ENCODE measurements around the gene OR6T1.

The OR6T1 gene, protein sequence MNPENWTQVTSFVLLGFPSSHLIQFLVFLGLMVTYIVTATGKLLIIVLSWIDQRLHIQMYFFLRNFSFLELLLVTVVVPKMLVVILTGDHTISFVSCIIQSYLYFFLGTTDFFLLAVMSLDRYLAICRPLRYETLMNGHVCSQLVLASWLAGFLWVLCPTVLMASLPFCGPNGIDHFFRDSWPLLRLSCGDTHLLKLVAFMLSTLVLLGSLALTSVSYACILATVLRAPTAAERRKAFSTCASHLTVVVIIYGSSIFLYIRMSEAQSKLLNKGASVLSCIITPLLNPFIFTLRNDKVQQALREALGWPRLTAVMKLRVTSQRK

GRCh38 chr11:123943738-123944137 lies at the start of gene OR6T1:
TSS of gene OR6T1 (minus strand) at chr11:123943838. CDS start at chr11:123943838, 0 bp downstream.
- TF ChIP-seq ZNF274 (IDR thresholded peaks at IDR 0.05; ENCODE audit: low read depth, low read length): no peak
- H3K4me3 ChIP-seq (ENCODE audit: low read length): no peak within 1 kb of the TSS

DNA sequence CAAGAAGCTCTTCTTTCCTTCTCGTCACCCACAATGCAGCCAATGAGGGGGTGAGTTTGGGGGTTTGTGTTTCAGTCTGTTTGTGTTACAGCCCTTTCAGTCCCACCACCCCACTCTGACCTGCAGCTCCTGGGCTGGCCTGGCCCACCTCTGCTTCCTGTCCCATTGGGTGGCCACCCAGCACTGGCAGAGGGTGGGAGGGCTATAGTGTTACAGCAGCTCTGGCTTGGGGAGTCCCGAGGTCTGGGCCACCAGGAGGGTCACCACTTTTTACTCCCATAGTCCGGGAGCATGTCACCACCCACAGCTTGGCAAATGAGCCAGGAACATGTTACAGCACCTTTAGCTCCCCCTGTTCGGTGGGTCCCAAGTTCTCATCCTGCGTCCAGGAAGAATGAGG lies 35.7 kb upstream of the OR6T1 start:
- TF ChIP-seq ZNF274 (IDR thresholded peaks at IDR 0.05; ENCODE audit: low read depth, low read length): no peak
- no peak overlapping the region for H3K4me3 ChIP-seq (ENCODE audit: low read length)

DNA sequence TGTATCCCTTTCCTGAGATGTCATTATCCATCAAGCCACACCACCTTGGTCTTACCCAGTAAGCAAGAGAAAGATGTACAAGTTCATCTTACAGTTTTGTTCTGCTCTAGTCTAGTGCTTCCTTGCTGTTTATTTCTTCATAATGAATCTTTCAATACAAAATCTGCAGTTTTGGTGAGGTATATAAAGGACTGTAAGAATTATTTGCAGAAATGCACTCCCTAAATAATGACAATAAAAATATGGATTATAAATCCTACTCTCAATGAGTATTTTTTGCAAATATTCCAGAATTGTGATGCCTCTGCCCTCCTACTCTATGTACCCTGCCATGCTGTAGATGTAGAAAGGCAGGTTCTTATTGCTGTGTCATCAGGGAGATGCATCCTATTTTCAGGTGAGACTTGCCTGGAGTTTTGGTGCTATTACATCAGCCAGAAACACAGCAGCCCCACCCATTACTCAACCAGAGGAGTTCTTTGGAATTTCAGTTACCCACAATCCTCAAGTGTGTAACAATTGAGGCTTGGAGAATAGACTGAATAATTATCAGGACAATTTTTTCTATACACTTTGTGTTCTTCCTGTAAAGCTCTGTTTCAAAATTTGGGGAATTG lies 34.2 kb upstream of the OR6T1 start, which contains the start of gene OR10S1:
Gene OR10S1, minus strand, starts transcription at position 51 of the 617 bp plus-strand sequence. CDS start 117 bp downstream, outside the sequence.
- H3K4me3 ChIP-seq (ENCODE audit: low read length): no peak within 1 kb of the TSS
- no peak for TF ChIP-seq ZNF274 (IDR thresholded peaks at IDR 0.05; ENCODE audit: low read depth, low read length)

- H3K4me3 ChIP-seq (ENCODE audit: low read length): no peak overlapping the region
- no peak for TF ChIP-seq ZNF274 (IDR thresholded peaks at IDR 0.05; ENCODE audit: low read depth, low read length)
Observed at GRCh38 chr11:123976770-123977560, 33.3 kb upstream of the OR6T1 start.

GRCh38 chr11:123973816-123974215 lies 30.2 kb upstream of the OR6T1 start:
- H3K4me3 ChIP-seq (ENCODE audit: low read length): no peak overlapping the region
- no peak for TF ChIP-seq ZNF274 (IDR thresholded peaks at IDR 0.05; ENCODE audit: low read depth, low read length)

DNA sequence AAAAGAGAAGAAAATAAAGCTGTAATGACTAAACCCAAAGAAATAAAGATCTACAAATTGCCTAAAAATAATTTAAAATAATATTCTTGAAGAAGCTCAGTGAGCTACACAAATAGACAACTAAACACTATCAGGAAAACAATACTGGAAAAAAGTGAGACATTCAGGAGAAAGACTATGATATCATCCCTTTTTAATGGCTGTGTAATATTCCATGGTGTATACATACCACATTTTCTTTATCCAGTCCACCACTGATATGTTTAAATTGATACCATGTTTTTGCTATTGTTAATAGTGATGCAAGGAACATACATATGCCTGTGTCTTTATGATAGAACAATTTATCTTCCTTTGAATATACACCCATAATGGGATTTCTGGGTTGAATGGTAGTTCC lies 13.1 kb upstream of the OR6T1 start:
- H3K4me3 ChIP-seq (ENCODE audit: low read length): no peak overlapping the region
- no peak for TF ChIP-seq ZNF274 (IDR thresholded peaks at IDR 0.05; ENCODE audit: low read depth, low read length)

- no peak overlapping the region for H3K4me3 ChIP-seq (ENCODE audit: low read length)
- no peak for TF ChIP-seq ZNF274 (IDR thresholded peaks at IDR 0.05; ENCODE audit: low read depth, low read length)
Observed at GRCh38 chr11:123945132-123945531, 1.5 kb upstream of the OR6T1 start.

DNA sequence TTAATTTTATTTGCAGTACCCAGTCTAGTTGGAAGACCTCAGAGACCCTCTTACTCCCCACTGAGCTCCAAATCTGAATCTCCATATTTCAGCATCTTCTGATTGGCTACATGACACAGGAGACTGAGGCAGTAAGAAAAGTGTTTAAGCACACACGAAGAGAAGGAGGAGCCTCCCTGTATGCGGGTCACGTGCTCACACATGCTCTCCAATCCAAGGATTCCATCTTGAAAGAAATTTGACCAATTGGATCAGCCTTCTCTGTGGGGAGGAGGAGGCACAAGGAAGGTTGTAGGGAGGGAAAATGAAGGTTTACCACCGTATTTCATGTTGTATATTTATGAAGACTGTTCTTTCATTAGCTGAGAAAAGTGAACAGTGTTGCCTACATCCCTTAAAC lies 1.2 kb downstream of the OR6T1 start:
- no peak overlapping the region for H3K4me3 ChIP-seq (ENCODE audit: low read length)
- no peak for TF ChIP-seq ZNF274 (IDR thresholded peaks at IDR 0.05; ENCODE audit: low read depth, low read length)

DNA sequence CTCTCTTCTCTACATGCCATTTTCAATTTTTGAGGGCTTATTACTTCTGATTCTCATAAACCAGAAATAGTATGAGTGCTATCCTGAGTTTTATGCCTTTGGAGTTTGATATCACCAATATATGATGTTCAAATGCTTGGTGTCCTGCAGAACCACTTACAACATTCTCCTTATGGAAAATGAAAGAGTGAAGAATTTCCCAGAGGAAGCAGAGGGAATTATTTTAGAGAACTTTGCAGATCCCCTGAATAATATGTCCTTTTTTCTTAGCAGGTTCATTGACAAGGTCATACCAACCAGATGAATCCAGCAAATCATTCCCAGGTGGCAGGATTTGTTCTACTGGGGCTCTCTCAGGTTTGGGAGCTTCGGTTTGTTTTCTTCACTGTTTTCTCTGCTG lies 4.3 kb downstream of the OR6T1 start, which contains the start of gene OR4D5:
Gene OR4D5, plus strand, starts transcription at position 301 of the 400 bp plus-strand sequence. Its CDS starts 0 bp downstream, at position 301.
- no peak within 1 kb of the TSS for H3K4me3 ChIP-seq (ENCODE audit: low read length)
- TF ChIP-seq ZNF274 (IDR thresholded peaks at IDR 0.05; ENCODE audit: low read depth, low read length): no peak

DNA sequence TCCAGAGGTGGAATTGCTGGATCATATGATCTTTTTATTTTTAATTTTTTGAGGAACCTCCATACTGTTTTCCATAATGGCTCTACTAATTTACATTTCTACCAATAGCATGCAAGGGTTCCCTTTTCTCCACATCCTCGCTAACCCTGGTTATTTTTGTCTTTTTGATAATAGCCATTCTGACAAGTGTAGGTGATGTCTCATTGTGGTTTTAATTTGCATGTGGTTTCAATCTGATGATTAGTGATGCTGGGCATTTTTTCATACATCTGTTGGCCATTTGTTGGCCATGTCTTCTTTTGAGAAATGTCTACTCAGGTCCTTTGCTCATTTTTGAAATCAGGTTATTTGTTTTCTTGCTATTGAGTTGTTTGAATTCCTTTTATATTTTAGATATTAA lies 19.6 kb downstream of the OR6T1 start:
- H3K4me3 ChIP-seq (ENCODE audit: low read length): no peak overlapping the region
- no peak for TF ChIP-seq ZNF274 (IDR thresholded peaks at IDR 0.05; ENCODE audit: low read depth, low read length)

DNA sequence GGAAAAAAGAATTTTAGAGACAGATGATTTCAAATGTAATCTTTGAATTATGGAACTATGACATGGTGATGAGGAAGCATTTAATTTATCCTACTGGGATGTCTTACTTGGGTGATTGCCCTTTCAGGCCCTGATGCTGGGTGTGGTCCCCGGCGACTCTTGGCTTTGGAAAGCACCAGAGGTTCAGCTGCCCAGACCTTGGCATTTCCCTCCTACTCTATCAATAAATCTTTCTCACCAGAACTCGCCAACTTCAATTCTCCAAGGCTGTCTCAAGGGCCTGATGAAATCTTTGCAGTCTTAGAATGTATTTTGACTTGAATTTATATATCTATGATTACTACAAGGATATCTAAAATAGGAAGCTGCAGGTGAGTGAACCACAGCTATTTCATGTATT lies 22.7 kb downstream of the OR6T1 start:
- no peak for TF ChIP-seq ZNF274 (IDR thresholded peaks at IDR 0.05; ENCODE audit: low read depth, low read length)
- H3K4me3 ChIP-seq (ENCODE audit: low read length): no peak overlapping the region

DNA sequence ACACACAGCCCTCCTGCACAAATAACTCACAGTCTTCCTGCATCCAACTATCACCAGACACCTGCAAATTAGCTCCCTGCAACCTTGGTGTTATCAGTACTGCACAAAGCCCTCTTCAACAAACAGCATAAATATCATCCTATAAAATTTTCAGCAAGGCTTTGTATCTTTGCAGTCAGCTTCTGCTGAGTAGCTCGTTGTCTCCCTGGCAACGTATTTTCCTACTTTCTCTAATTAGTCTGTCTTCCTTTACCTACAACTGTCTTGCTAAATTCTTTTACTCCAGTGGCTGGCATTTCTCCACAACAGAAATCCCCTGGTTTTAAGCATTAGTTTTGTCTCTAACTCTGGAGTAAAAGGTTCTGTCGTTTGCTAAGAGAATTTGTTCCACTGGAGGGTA lies 37.8 kb downstream of the OR6T1 start:
- no peak overlapping the region for H3K4me3 ChIP-seq (ENCODE audit: low read length)
- no peak for TF ChIP-seq ZNF274 (IDR thresholded peaks at IDR 0.05; ENCODE audit: low read depth, low read length)

GRCh38 chr11:123904932-123905331 lies 38.7 kb downstream of the OR6T1 start:
- H3K4me3 ChIP-seq (ENCODE audit: low read length): no peak overlapping the region
- TF ChIP-seq ZNF274 (IDR thresholded peaks at IDR 0.05; ENCODE audit: low read depth, low read length): no peak

DNA sequence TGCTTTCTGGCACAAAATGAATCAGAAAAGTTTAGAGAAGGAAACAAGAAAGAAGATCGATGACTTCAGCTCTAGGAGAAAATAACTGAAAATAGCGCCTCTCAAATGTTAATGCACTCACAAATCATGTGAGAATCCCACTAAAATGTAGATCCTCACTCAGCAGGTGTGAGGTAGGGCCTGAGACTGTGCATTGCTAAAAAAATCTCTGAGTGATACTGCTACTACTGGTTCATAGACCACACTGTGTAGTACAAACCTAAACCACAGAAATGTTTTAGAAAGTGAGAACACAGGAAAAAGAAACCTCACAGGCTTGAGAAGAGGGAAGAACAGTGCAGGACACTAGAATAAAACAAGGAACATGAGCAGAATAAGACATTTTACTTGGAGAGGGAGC lies 39.7 kb downstream of the OR6T1 start:
- no peak overlapping the region for H3K4me3 ChIP-seq (ENCODE audit: low read length)
- TF ChIP-seq ZNF274 (IDR thresholded peaks at IDR 0.05; ENCODE audit: low read depth, low read length): no peak

Data from GM08714 (cell line).